PFSK-1 (cell line): Measurements from ENCODE around the gene CYB561D1.

ENCODE experiments used
- FOXP2 ChIP-seq: optimal IDR thresholded peaks from 2 replicates; pipeline ENCODE3; 2011; ENCODE audit warnings: borderline replicate concordance, control low read depth, inconsistent platforms; ENCODE audit not compliant: insufficient read depth; ENCODE audit errors: extremely low read length, extremely low read depth
- POLR2AphosphoS5 ChIP-seq: IDR thresholded peaks from 2 replicates; pipeline ENCODE4 v1.6.1; 2012; ENCODE audit warnings: low read depth, mild to moderate bottlenecking, control low read depth, low read length, moderate library complexity
- SIN3A ChIP-seq: IDR thresholded peaks from 2 replicates; pipeline ENCODE4 v1.6.1; 2012; ENCODE audit warnings: mild to moderate bottlenecking, low read length, moderate library complexity, borderline replicate concordance; ENCODE audit not compliant: insufficient read depth
- TAF1 ChIP-seq: IDR thresholded peaks from 2 replicates; pipeline ENCODE4 v1.6.1; 2012; ENCODE audit warnings: low read length, control low read depth, borderline replicate concordance; ENCODE audit not compliant: insufficient read depth
- TF ChIP-seq, protein P1 (sequence below), 2 experiments: IDR thresholded peaks; 2 replicates each; pipeline versions ENCODE4 v1.6.1 to v1.8.0; 2011 to 2012; ENCODE audit warnings: low read depth in 2 of 2, low read length in 2 of 2, control low read depth in 1 of 2, inconsistent platforms in 1 of 2, mild to moderate bottlenecking in 1 of 2, moderate library complexity in 1 of 2; ENCODE audit not compliant: insufficient read depth in 1 of 2

The CYB561D1 gene

DNA sequence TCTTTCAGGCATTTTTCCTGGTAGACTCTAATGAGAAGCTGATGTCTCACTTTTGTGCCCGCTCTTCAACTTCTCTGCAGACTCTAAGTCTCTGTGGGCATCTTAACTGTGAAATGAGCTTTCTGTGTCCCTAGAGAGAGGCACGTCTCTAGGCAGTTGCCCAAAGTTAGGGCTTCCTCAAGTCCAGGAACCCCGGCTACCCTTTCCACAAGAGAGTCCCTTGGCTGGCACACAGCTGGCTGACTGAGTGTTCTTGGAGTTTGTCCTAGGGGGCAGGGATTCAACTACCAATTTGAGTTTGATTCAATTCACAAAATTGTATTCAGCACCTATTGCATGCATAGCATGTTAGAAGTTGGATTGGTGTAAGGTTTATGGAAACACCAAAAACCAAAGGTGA, 47.2 kb downstream of the CYB561D1 start:
- TF ChIP-seq TAF1 = no peak
- TF ChIP-seq SIN3A = no peak
- no peak for TF ChIP-seq FOXP2
- no peak for TF ChIP-seq POLR2AphosphoS5
- TF ChIP-seq, protein P1, sequence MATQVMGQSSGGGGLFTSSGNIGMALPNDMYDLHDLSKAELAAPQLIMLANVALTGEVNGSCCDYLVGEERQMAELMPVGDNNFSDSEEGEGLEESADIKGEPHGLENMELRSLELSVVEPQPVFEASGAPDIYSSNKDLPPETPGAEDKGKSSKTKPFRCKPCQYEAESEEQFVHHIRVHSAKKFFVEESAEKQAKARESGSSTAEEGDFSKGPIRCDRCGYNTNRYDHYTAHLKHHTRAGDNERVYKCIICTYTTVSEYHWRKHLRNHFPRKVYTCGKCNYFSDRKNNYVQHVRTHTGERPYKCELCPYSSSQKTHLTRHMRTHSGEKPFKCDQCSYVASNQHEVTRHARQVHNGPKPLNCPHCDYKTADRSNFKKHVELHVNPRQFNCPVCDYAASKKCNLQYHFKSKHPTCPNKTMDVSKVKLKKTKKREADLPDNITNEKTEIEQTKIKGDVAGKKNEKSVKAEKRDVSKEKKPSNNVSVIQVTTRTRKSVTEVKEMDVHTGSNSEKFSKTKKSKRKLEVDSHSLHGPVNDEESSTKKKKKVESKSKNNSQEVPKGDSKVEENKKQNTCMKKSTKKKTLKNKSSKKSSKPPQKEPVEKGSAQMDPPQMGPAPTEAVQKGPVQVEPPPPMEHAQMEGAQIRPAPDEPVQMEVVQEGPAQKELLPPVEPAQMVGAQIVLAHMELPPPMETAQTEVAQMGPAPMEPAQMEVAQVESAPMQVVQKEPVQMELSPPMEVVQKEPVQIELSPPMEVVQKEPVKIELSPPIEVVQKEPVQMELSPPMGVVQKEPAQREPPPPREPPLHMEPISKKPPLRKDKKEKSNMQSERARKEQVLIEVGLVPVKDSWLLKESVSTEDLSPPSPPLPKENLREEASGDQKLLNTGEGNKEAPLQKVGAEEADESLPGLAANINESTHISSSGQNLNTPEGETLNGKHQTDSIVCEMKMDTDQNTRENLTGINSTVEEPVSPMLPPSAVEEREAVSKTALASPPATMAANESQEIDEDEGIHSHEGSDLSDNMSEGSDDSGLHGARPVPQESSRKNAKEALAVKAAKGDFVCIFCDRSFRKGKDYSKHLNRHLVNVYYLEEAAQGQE (IDR thresholded peaks at IDR 0.05; ENCODE audit: insufficient read depth in 1 of 2, low read depth in 2 of 2, low read length in 2 of 2) = no peak

DNA sequence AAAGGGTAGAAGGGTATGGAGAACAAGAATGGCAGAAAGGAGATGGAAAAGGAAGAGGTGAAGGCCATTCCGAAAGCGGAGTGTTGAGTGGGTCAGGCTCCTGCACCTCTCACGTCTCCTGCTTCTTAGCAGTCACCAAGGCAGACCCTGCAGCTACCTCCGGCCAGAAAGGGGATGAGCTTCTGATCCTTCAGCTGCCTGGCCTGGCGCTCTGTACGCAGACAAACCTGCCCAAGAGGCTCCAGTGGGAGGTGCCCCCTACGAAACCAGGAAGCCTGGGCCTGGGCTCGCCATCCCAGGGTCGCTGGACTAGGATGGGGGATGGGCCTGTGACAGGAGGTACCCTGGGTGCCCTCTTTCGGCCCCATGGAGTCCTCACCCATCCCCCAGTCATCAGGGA, 48.8 kb downstream of the CYB561D1 start:
- TF ChIP-seq FOXP2 (no peak), SIN3A (no peak), POLR2AphosphoS5 (no peak)
- TF ChIP-seq, protein P1 (IDR thresholded peaks at IDR 0.05; ENCODE audit: insufficient read depth in 1 of 2, low read depth in 2 of 2, low read length in 2 of 2) = no peak

DNA sequence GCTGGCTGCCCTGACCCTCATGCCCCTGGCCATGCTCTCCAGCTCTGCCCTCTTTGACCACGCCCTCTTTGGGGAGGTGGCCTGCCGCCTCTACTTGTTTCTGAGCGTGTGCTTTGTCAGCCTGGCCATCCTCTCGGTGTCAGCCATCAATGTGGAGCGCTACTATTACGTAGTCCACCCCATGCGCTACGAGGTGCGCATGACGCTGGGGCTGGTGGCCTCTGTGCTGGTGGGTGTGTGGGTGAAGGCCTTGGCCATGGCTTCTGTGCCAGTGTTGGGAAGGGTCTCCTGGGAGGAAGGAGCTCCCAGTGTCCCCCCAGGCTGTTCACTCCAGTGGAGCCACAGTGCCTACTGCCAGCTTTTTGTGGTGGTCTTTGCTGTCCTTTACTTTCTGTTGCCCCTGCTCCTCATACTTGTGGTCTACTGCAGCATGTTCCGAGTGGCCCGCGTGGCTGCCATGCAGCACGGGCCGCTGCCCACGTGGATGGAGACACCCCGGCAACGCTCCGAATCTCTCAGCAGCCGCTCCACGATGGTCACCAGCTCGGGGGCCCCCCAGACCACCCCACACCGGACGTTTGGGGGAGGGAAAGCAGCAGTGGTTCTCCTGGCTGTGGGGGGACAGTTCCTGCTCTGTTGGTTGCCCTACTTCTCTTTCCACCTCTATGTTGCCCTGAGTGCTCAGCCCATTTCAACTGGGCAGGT, 49.5 kb downstream of the CYB561D1 start:
- no peak for TF ChIP-seq SIN3A
- no peak for TF ChIP-seq TAF1

GRCh38 chr1:109543988-109544735, 50.3 kb downstream of the CYB561D1 start:
- TF ChIP-seq TAF1 = no peak
- no peak for TF ChIP-seq POLR2AphosphoS5
- TF ChIP-seq, protein P1 (IDR thresholded peaks at IDR 0.05; ENCODE audit: insufficient read depth in 1 of 2, low read depth in 2 of 2, low read length in 2 of 2) = no peak
- TF ChIP-seq FOXP2 = no peak
- no peak for TF ChIP-seq SIN3A

DNA sequence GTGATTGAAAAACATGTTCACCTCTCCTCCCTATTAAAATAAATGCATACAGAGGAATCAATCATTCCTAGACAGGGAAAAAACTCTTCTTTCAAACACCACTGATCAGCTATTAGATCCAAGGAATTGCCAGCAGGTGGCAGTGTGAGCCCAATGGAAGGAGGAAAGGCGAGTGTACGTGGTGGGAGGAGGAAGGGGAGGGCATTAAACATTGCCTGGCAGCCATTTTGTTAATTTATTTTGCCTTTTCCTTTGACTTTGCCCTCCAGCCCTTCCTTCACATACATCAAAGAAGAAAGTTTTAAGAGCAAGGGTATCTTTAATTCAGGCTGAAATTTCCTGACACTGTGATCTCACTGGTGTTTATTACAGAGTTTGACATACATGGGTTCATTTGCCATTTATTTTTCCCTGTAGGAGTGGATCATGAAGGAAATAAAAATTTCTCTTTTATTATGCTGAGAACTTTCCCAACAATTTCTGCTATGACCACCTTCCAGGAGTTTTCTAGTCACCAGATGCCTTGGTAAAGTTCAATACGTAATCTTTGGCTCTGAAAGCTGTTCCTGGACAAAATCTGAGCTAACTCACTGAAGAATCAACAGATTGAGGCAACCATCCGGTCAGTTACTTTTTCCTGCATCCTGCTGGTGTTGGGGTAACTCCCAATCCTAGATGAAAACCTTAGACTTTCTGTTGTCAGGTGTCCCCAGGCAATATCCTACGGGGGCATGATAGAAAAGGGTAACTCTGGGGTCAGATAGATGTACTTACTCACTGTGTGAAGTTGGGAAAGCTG, 52.6 kb downstream of the CYB561D1 start:
- no peak for TF ChIP-seq SIN3A
- TF ChIP-seq, protein P1 (IDR thresholded peaks at IDR 0.05; ENCODE audit: insufficient read depth in 1 of 2, low read depth in 2 of 2, low read length in 2 of 2) = no peak
- no peak; the same call in 1 of the 2 replicates for TF ChIP-seq POLR2AphosphoS5
- TF ChIP-seq FOXP2 = no peak
- TF ChIP-seq TAF1 = no peak
